GM12874 (cell line): Measurements from ENCODE around the gene AWAT2.

Experiments used
- TF ChIP-seq, protein P1 (sequence below): IDR thresholded peaks from 2 replicates; pipeline ENCODE4 v1.5.1; 2011; ENCODE audit warnings: low read depth, mild to moderate bottlenecking, control low read depth, low read length, moderate library complexity; ENCODE audit not compliant: insufficient read depth

AWAT2 gene

DNA sequence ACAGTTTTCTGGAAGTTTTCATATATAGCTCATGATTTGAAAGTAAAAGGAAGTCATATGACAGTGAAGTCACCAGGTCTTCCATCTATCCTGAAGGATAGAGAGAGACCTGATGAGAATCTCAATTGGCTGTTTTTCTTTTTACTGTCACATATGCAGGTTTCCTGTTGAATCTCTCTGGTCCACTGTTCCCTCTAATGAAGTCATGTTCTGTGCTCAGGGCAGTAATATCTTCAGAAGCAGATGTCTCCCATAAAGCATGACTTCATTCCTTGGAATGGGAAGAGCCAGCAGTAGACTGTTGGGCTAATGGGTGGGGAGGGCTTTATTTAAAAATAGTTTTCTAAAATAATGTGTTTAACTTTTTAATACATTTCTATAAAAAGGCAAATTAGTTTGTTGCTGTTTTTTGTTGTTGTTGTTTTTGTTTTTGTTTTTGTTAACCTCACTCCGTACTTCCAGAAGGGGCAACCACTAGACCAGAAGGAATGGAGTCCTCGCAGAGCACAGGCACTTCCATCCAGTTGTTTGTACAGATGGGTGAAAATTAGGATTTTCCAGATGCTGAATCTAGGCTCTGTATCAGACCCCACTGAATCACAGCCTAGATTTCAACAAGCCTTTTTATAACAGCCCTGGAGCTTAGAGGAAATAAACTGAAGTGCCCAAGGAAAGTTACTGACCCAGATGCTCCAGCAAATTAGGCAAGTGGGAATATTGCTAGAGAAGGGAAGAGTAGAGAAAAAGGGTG lies 54.2 kb downstream of the AWAT2 start:
- TF ChIP-seq, protein P1, sequence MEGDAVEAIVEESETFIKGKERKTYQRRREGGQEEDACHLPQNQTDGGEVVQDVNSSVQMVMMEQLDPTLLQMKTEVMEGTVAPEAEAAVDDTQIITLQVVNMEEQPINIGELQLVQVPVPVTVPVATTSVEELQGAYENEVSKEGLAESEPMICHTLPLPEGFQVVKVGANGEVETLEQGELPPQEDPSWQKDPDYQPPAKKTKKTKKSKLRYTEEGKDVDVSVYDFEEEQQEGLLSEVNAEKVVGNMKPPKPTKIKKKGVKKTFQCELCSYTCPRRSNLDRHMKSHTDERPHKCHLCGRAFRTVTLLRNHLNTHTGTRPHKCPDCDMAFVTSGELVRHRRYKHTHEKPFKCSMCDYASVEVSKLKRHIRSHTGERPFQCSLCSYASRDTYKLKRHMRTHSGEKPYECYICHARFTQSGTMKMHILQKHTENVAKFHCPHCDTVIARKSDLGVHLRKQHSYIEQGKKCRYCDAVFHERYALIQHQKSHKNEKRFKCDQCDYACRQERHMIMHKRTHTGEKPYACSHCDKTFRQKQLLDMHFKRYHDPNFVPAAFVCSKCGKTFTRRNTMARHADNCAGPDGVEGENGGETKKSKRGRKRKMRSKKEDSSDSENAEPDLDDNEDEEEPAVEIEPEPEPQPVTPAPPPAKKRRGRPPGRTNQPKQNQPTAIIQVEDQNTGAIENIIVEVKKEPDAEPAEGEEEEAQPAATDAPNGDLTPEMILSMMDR = no peak

GRCh38 chrX:69993494-69993893 lies 56.2 kb downstream of the AWAT2 start:
- TF ChIP-seq, protein P1 = no peak

GRCh38 chrX:69991685-69992084 lies 58.1 kb downstream of the AWAT2 start:
- TF ChIP-seq, protein P1 = no peak
